Measurements from ENCODE around the gene TRABD2B.

TRABD2B gene

DNA sequence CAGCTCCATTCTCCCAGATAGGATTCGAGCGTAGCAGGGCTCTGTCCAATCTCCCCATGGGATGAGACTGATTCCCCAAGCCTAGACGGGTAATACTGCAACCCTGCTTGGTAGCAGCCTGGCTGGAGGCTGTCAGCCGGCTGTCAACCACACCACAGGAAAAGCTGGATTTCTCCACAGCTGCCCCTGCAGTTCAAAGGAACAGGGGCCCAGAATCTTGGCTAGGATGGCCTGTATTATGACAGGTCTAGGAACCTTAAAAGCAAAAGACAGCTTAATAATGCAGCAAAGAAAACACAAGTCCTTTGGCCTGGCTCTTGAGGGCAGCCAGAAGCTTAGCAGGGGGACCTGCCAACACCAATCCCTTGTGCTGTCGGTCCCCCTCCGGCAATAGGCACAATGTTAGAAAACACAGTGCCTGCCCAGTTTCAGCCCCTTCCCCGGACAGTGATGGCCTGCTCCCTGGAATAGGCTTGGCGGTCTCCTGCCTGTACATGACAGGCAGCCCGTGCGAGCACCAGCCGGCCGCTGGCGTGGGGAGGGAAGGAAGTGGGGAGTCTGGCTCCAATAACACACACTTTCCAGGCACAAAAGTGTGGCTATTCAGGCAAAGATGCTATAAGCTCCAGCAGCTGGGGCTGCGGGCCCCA is 90.5 kb downstream of the TRABD2B start:
- DNase-seq (ENCODE audit: low spot score) = no peak

- no peak for DNase-seq (ENCODE audit: low spot score)
Measured at GRCh38 chr1:47906009-47906432, 91.2 kb downstream of the TRABD2B start.

DNA sequence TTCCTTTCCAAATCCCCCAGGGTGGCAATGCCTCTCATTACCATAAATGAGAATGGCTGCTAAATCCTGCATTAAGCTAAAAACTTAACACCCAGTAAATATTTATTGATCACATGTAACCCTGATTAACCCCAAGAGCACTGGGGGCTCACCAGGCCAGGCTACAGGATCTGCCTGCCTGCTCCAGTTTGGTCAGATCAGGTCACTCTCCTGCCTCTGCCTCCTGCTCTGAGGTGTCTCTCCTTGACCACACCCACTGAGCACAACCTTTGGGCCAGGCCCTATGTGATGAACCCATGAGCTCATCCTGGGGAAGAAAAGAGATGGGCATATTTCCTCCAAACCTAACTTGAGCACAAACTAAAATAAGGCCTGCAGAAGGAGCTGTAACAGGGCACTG is 93.5 kb downstream of the TRABD2B start:
- DNase-seq (ENCODE audit: low spot score) = no peak

DNA sequence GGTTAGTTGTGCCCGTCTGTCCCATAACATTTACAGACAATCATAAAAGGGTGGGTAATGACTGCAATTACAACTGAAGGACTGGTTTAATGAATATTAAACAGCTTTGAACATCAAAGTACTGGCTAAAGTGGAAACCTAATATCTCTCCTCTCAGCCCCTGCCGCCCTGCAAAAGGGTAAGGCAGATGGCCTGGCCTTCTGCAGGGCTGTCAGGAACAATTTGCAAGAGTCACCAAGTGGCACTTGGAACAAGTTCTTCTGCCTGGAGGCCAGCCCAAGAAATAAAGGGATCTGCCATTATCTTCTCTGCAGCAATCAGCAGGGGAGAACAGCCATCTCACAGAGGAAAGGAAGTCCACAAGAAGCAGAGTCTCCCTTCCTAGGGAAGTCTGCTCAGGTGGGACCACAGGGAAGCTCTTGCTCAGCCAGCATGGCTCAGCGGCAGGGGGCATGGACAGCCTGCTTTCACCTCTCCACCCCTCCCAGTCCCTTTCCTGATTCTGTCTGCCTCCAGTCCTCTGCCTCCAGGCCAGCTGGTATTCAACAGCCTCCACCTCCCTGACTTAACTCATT is 96.1 kb downstream of the TRABD2B start:
- DNase-seq (ENCODE audit: low spot score) = no peak

DNA sequence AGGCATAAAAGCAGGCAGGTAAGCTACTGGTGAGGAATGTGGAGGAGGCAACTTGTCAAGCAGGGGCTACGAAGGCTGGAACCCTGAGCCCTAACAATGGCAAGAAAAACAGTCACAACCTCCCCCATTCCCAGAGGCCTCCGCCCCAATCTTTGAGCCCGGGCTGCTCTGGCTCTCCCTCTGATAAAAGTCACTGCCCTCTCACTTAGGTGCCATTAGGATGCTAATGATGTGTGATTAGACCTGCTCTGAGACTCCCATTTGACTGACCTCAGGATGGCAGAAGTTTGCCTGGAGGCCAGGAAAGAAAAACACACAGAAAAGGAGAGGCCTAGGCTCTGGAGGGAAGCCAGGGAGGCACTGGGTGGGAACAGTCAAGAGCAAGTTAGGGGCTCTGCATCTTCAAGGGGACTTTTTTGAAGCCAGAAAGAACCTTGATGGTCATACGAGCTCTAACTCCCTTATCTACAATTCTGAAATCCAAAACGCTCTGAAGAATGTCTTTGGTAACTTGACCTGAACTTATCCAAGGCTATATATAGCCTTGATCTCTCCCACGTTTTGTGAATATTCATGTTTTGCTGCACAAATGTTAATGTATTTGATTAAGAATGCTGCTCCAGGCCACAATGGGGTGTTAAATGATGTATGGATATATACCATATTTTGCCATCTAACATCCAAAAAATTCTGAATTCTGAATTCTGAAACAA is 98.9 kb downstream of the TRABD2B start:
- no peak for DNase-seq (ENCODE audit: low spot score)

- no peak for DNase-seq (ENCODE audit: low spot score)
Measured at GRCh38 chr1:47895279-47896125, 101.7 kb downstream of the TRABD2B start.

DNA sequence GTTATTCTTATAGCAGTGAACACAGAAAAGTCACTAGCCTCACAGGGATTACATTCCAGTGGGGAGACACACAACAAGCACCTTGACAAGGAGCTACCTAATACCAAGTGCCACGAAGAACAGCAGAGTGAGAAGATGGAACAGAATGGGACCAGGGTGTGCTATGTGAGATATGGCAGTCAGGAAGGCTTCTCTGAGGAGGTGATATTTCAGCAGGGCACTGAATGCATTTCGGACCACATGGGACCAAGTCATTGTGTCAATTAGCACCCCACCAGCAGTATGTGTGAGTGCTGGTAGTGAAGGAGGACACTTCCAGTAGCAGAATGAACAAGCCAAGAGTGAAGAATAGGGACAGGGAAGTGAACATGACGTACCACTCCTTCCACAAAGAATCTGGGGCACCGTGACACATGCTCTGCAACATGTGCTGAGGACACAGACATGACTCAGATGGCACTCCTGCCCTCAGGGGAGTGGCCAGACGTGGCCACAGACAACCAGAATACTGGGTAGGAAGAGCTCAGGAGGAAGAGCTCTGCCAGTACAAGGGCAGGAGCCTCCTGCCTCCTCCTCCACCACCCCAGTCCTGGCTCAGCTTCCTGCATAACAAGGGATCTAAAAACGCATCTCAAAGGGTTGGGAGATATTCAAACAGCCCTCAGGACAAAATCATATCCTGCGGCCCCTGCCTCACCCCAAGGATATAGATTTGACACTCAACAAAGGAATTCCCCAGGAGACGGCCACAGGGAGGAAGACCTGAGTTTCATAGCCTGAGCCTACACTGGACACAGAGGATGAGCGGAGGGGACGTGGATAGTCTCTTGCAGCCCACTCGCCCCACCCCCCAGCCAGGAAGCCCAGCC is 102.5 kb downstream of the TRABD2B start:
- DNase-seq (ENCODE audit: low spot score) = no peak

DNA sequence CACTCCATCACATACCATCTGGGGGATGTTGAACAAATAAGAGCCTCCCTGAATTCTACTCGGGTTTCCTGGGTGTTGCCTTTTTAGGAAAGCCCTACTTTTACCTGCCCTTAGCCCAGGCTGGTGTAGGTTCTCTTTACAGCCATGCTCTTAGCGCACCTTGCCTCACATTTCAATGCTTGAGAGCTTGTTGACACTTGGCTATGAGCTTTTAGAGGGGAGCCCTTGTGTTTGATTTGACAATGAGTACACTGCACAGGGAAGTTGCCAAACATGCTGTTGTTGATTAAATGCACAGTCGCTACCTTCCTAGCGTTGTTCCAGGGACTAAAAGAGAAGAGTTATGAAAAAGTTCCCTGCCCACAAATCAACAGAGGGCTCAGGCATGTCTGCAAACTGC is 103.8 kb downstream of the TRABD2B start:
- DNase-seq (ENCODE audit: low spot score) = no peak

DNA sequence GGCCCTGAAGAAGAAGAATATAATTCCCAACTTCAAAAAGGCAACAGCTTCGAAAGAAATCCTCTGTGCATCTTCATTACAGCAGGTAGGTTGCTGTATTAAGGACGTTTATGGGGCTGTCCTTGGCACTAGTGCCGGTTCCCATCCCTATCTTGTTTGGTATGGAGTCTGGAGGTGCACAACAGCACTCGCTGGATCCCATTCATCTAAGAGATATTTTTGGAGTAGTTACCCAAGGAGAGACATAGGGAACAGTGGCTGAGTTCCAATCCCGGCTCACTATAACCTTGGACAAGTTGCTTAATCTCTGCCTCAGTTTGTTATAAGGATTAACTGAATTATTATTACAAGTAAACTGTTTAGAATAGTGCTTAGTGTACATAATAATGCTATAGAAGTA is 106.4 kb downstream of the TRABD2B start:
- no peak for DNase-seq (ENCODE audit: low spot score)

DNA sequence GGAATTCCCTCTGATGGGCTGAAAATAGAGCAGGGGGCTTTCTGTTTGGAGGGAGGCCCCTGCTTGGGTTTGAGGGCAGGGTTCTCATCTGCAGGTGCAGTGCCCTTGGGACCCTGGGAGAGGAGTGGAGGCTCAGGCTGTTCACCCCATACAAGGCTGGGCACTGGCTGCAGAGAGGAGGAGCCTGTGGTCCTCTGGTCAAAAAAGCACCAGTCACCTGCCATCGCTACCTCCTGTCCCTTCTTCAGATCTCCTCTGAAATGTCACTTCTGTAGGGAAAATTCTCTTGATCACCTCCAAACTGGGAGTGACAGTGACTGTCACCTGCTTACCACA is 108.9 kb downstream of the TRABD2B start:
- no peak for DNase-seq (ENCODE audit: low spot score)

DNA sequence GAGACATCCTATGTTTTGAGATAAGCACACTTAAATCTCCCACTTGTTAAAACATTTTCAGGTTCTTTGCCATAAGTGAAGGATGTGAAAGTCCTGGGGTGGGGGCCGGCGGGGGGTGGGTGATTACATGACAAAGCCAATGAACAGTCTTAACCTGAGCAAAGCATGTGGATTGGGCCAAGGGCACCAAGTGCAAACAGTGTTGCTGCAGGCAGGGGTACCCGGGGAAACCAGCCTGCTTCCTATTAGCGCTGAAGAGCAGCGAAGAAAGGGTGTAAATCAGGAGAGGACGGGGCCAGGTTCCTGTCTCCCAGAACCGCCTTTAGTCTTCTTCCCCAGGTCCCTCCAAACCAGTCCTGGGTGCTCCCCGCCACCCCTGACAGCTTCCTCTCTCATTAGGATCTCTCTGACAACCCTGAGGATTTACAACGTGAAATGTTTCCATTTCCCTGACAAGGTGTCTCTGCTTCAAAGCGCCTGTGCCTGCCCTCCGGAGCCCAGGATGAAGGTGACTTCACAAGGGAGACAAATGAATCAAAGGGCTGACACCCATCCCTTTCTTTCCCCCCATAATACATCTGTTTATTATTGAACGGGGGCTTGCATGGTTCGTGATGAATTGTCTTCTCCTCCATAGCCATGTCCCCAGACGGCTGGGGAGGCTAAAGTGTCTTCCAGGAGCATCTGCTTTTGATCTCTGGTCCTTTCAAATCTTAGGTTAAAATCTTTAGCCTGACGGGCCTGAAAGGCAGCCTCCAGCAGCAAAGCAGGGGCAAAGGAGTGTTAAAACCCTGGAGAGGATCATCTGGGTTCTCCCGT is 109.5 kb downstream of the TRABD2B start:
- DNase-seq (ENCODE audit: low spot score) = no peak

DNA sequence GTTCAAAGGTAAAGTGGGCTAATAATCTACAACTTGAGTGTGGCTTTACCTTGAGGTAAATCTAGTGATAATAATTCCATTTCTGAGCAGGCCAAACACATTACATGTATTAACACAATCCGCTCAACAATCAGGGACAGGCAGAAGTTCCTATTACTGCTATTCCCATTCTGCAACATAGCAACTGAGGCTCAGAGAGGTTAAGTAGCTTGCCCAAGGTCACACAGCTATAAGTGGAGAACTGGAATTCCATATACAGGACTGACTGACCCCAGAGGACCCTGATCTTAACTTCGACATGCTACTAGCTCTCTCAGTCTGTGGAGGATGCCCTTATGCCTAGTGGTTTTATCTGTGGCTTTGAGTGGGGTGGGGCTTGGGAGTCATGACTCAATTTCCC is 110.1 kb downstream of the TRABD2B start:
- no peak for DNase-seq (ENCODE audit: low spot score)

- no peak for DNase-seq (ENCODE audit: low spot score)
Measured at GRCh38 chr1:47886141-47886540, 111.0 kb downstream of the TRABD2B start.

GRCh38 chr1:47885062-47885830 is 111.9 kb downstream of the TRABD2B start:
- DNase-seq (ENCODE audit: low spot score) = no peak

- DNase-seq (ENCODE audit: low spot score) = no peak
Measured at GRCh38 chr1:47883963-47884362, 113.2 kb downstream of the TRABD2B start.

DNA sequence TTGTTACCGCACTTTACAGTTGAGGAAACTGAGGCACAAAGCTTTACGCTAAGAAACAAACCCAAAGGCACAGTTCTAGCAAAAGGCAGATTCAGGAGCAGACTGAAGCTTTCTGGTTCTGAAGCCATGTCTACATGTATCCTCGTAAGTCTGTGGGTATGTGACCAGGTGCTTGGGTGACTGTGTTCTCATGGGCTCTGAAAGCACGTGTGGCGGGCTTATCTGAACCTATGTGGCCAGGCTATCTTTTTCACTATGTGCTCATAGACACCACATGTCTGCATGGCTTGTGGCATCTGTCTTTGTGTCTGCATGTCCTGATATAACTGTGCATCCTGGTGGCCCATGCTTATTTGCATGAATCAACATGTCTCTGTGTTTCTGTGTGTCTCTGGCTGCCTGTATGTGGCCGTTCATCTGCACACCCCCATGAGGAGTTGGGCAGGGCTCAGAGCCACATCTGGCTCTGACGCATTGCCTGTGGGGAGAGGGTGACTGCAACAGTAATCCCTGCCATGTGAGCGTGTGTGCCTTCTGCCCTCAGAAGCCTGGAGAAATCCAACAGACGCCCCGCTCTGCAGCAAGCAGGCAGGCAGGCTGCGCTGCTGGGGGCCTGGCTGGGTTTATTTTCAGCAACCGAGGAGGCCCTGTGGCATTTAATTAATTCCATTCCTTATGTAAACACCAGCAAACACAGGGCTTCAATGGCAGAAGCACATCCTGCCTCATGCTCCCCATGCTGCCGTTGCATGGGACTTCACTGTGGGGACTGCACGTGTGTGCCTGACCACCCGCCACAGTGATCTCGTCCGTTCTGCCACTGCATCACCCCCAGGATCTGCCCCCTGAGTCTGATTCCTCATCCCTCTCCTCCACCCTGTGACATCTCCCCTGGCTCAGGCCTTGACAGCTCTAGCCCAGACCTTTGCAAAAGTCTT is 115.4 kb downstream of the TRABD2B start:
- no peak for DNase-seq (ENCODE audit: low spot score)

GRCh38 chr1:47876587-47876963 is 120.6 kb downstream of the TRABD2B start:
- DNase-seq (ENCODE audit: low spot score) = no peak

DNA sequence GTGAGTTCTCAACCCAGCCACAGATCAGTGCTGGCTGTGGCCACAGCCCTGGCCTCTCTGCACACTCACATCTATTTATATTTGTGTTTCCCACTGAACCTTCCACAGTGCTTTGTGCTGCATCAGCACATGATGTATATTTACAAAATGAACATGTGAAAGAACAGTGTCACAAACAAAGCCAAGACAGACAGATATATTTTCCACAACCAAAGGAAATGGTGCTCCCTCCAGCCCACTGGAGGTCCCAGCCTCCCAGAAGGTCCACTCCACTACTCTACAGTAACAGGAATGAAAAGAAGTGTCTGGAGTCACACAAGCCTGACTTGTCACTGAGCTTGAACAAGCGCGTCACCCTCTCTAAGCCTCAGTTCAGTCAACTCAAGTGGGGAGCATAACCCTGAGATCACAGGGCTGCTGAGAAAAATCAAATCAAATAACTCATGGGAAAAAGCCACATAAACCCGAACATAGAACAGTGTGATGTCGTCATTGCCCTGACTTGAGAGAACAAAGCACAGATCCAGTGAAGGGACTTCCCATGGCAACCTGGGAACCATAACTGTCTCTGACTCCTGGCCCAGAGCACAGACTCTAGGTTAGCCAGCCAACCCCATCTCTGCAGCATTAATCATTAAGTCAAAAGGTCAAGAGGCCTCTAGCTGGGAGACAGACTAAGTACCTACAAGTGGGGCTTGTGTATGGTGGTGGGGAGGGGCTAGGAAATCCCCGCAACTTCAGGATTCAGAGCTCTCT is 121.2 kb downstream of the TRABD2B start:
- DNase-seq (ENCODE audit: low spot score) = no peak
